OCI-LY7 (cell line): Measurements from ENCODE around the gene SYTL3. TPM values are rescaled to one million over a fixed set of nuclear protein-coding genes. Genes with fewer than 3 reads are reported as not detected.

Experiments
- BruUV-seq: library from RNA; stranded (reverse); fragments of 400-500 nt; replicated peaks from 2 replicates; lab custom pipeline; 2021; lab: Mats Ljungman, UMichigan
- CTCF ChIA-PET: fragments of 300-600 bp; sonication (Branson Sonifier 250); formaldehyde crosslinking; loops from one replicate; lab custom pipeline; 2022; ENCODE audit warnings: antibody characterized with exemption; ENCODE audit not compliant: unreplicated experiment; lab: Charles Lee
- POLR2A ChIA-PET: fragments of 300-600 bp; sonication (Branson Sonifier 250); formaldehyde crosslinking; loops from one replicate; lab custom pipeline; 2022; ENCODE audit warnings: antibody characterized with exemption; lab: Charles Lee
- DNase-seq: peaks from one replicate; pipeline ENCODE4 v3.0.0-alpha.2; 2015; ENCODE audit warnings: low spot score
- H2AFZ ChIP-seq: fragments of 200-600 bp; sonication (generic), shearing (Covaris generic); 2 replicates; pipeline ENCODE4 v1.6.1; 2014; ENCODE audit warnings: mild to moderate bottlenecking, antibody characterized with exemption, low read length, moderate library complexity
- H3K27ac ChIP-seq: fragments of 200-600 bp; sonication (generic); 2 replicates; pipeline ENCODE4 v1.5.1; 2014; ENCODE audit warnings: mixed run types, low read depth, mild to moderate bottlenecking, moderate library complexity, low read length, inconsistent platforms; ENCODE audit not compliant: poor library complexity, severe bottlenecking
- H3K36me3 ChIP-seq: fragments of 200-600 bp; sonication (generic); 2 replicates; pipeline ENCODE4 v1.6.1; 2014; ENCODE audit warnings: mild to moderate bottlenecking, antibody characterized with exemption, low read length, moderate library complexity, mixed read lengths; ENCODE audit not compliant: insufficient read depth
- H3K4me1 ChIP-seq: fragments of 200-600 bp; sonication (generic); 2 replicates; pipeline ENCODE4 v1.5.1; 2014; ENCODE audit warnings: mild to moderate bottlenecking, low read length; ENCODE audit not compliant: insufficient read depth, poor library complexity, severe bottlenecking
- H3K4me2 ChIP-seq: fragments of 200-600 bp; sonication (generic); 2 replicates; pipeline ENCODE4 v1.6.1; 2014; ENCODE audit warnings: mild to moderate bottlenecking, low read length
- H3K4me3 ChIP-seq: fragments of 200-600 bp; sonication (generic); 2 replicates; pipeline ENCODE4 v1.5.1; 2014; ENCODE audit warnings: mild to moderate bottlenecking, low read depth, low read length; ENCODE audit not compliant: poor library complexity, severe bottlenecking
- H3K79me2 ChIP-seq: fragments of 200-600 bp; sonication (generic); 2 replicates; pipeline ENCODE4 v1.6.1; 2016; ENCODE audit warnings: low read depth, mild to moderate bottlenecking, low read length, moderate library complexity, mixed read lengths; ENCODE audit not compliant: insufficient read depth
- H3K9me2 ChIP-seq: fragments of 200-600 bp; sonication (generic); 2 replicates; pipeline ENCODE4 v1.6.1; 2016; ENCODE audit warnings: mild to moderate bottlenecking, low read length, mixed read lengths; ENCODE audit not compliant: insufficient read depth
- H3K9me3 ChIP-seq: fragments of 200-600 bp; sonication (generic); 2 replicates; pipeline ENCODE4 v1.6.1; 2014; ENCODE audit warnings: mild to moderate bottlenecking, mixed run types, low read length, mixed read lengths
- H4K20me1 ChIP-seq: fragments of 200-600 bp; sonication (generic); 2 replicates; pipeline ENCODE4 v1.6.1; 2014; ENCODE audit warnings: mild to moderate bottlenecking, antibody characterized with exemption, low read length, moderate library complexity, mixed read lengths; ENCODE audit not compliant: insufficient read depth
- CTCF ChIP-seq: fragments of 200-600 bp; sonication (generic); conservative IDR thresholded peaks from 2 replicates; pipeline ENCODE4 v1.5.1; 2014; ENCODE audit warnings: mild to moderate bottlenecking, antibody characterized with exemption, low read length, moderate library complexity, mixed read lengths
- EZH2phosphoT487 ChIP-seq: fragments of 200-600 bp; sonication (generic); IDR thresholded peaks from 2 replicates; pipeline ENCODE4 v1.6.1; 2018; ENCODE audit warnings: low read depth, borderline replicate concordance, mild to moderate bottlenecking, mixed run types, antibody characterized with exemption, low read length, moderate library complexity, mixed read lengths
- intact Hi-C: fragments of 100-400 bp; cut with micrococcal nuclease; formaldehyde crosslinking; loops from one replicate; pipeline ENCODE4 v1.10.0; 2022; ENCODE audit not compliant: unreplicated experiment
- total RNA-seq, 2 experiments: library from RNA; depleted of rRNA in 1 of 2; stranded (reverse); fragments of >200 nt in 1 of 2; shearing (Covaris generic) in 1 of 2; gene quantifications; 2 replicates each; pipeline ENCODE4 v1.2.3, GENCODE V29; 2014 to 2022

SYTL3 gene
- total RNA-seq, 2 experiments from 2014 or later: 0.32 to 0.89 TPM

- Histone ChIP-seq H3K4me2 (no peak overlapping the region), H3K9me2 (no peaks in the 10 kb centered on the region), H3K9me3 (no peaks in the 10 kb centered on the region), H3K79me2 (peaks cover 31% of the 10 kb centered on the region), H4K20me1 (no peaks in the 10 kb centered on the region), H3K4me3 (no peak overlapping the region), H3K27ac (no peak overlapping the region), H3K36me3 (peaks cover 43% of the 10 kb centered on the region), H2AFZ (no peak overlapping the region), H3K4me1 (peaks cover 16% of the 10 kb centered on the region)
- BruUV-seq: no TSS peak
- intact Hi-C loops: no loop called here
- CTCF ChIA-PET: no interaction called here
- TF ChIP-seq CTCF (no peak), EZH2phosphoT487 (no peak)
- POLR2A ChIA-PET: no interaction called here
- no peak for DNase-seq
These were observed 9.3 kb upstream of the SYTL3 start for GRCh38 chr6:158640519-158640918.

GRCh38 chr6:158642097-158642601 is 7.7 kb upstream of the SYTL3 start:
- Histone ChIP-seq H3K27ac (no peak overlapping the region), H3K9me2 (no peaks in the 10 kb centered on the region), H3K9me3 (no peaks in the 10 kb centered on the region), H2AFZ (no peak overlapping the region), H4K20me1 (no peaks in the 10 kb centered on the region), H3K36me3 (peaks cover 29% of the 10 kb centered on the region), H3K4me3 (no peak overlapping the region), H3K4me1 (peaks cover 18% of the 10 kb centered on the region), H3K4me2 (peak overlapping the region; percentile 96), H3K79me2 (peaks cover 31% of the 10 kb centered on the region)
- CTCF ChIA-PET: no interaction called here
- TF ChIP-seq CTCF (no peak), EZH2phosphoT487 (no peak)
- DNase-seq: no peak
- intact Hi-C loops: no loop called here
- POLR2A ChIA-PET: interaction anchor here (0.9 to 1.0 kb wide), 2 partner anchors 8 to 9 kb away, joined by 3 to 4 read pairs; no protein-coding TSS in a partner anchor
- no TSS peak for BruUV-seq

- no peaks in the 10 kb centered on the region for H3K9me2 ChIP-seq
- H3K36me3 ChIP-seq: peaks cover 23% of the 10 kb centered on the region
- H3K9me3 ChIP-seq: no peaks in the 10 kb centered on the region
- peaks cover 31% of the 10 kb centered on the region for H3K79me2 ChIP-seq
- H3K4me3 ChIP-seq: peak overlapping the region; percentile 91
- ChIA-PET POLR2A (interaction anchor here (0.6 to 3.0 kb wide), 5 partner anchors 11 to 428 kb away, joined by 3 to 14 read pairs (median 3); no protein-coding TSS in a partner anchor), CTCF (interaction anchor here (0.6 to 1.4 kb wide), 2 partner anchors 48 to 423 kb away, joined by 3 to 5 read pairs; no protein-coding TSS in a partner anchor)
- no TSS peak for BruUV-seq
- peak overlapping the region; percentile 31 for H3K27ac ChIP-seq
- no peak for TF ChIP-seq EZH2phosphoT487
- no peak for TF ChIP-seq CTCF
- peak overlapping the region; percentile 96 for H3K4me2 ChIP-seq
- DNase-seq: peak; percentile 34
- peaks cover 18% of the 10 kb centered on the region for H3K4me1 ChIP-seq
- intact Hi-C loops: no loop called here
- no peaks in the 10 kb centered on the region for H4K20me1 ChIP-seq
- peak overlapping the region; percentile 91 for H2AFZ ChIP-seq
These were observed 6.0 kb upstream of the SYTL3 start for GRCh38 chr6:158643836-158644230.
